GM19025 (cell line): ENCODE results near the gene ETF1.

ENCODE experiments used
- ATAC-seq: cut with Tn5 transposase; IDR thresholded peaks from one replicate; pipeline ENCODE4 v1.9.1; 2021; ENCODE audit warnings: mild to moderate bottlenecking, low read depth, moderate library complexity; ENCODE audit not compliant: unreplicated experiment

ETF1 gene

GRCh38 chr5:138564242-138564641, 21.2 kb upstream of the ETF1 start:
- no peak for ATAC-seq

- ATAC-seq = no peak
Measured at GRCh38 chr5:138563340-138564118, 20.5 kb upstream of the ETF1 start.

- no peak for ATAC-seq
Measured at GRCh38 chr5:138560971-138561370, 17.9 kb upstream of the ETF1 start.

GRCh38 chr5:138559937-138560336, 16.9 kb upstream of the ETF1 start:
- ATAC-seq = no peak

GRCh38 chr5:138557677-138558076, 14.6 kb upstream of the ETF1 start:
- ATAC-seq = no peak

- no peak for ATAC-seq
Measured at GRCh38 chr5:138554143-138554542, 11.1 kb upstream of the ETF1 start.

GRCh38 chr5:138553437-138554095, 10.5 kb upstream of the ETF1 start:
- ATAC-seq = no peak

GRCh38 chr5:138552657-138553056, 9.6 kb upstream of the ETF1 start:
- ATAC-seq = no peak

GRCh38 chr5:138549414-138549813, 6.4 kb upstream of the ETF1 start:
- no peak for ATAC-seq

GRCh38 chr5:138545919-138546562, 3.0 kb upstream of the ETF1 start:
- no peak for ATAC-seq

GRCh38 chr5:138544181-138545134, 1.4 kb upstream of the ETF1 start:
- no peak for ATAC-seq

- peak; percentile 24 for ATAC-seq
Measured at GRCh38 chr5:138543730-138544104, 681 bp upstream of the ETF1 start.

- no peak for ATAC-seq
Measured at GRCh38 chr5:138542180-138542955, 668 bp downstream of the ETF1 start.

- ATAC-seq = no peak
Measured at GRCh38 chr5:138541511-138542179, 1.4 kb downstream of the ETF1 start.

GRCh38 chr5:138539791-138540190, 3.2 kb downstream of the ETF1 start:
- no peak for ATAC-seq

- ATAC-seq = no peak
Measured at GRCh38 chr5:138538943-138539627, 4.0 kb downstream of the ETF1 start.

- no peak for ATAC-seq
Measured at GRCh38 chr5:138536665-138537315, 6.2 kb downstream of the ETF1 start.

GRCh38 chr5:138536215-138536614, 6.8 kb downstream of the ETF1 start:
- no peak for ATAC-seq
